GM21515 (cell line): ENCODE results near the gene SLC16A12.

ENCODE experiments used
- ATAC-seq: cut with Tn5 transposase; IDR thresholded peaks from one replicate; pipeline ENCODE4 v1.9.1; 2021; ENCODE audit not compliant: unreplicated experiment

The SLC16A12 gene, protein sequence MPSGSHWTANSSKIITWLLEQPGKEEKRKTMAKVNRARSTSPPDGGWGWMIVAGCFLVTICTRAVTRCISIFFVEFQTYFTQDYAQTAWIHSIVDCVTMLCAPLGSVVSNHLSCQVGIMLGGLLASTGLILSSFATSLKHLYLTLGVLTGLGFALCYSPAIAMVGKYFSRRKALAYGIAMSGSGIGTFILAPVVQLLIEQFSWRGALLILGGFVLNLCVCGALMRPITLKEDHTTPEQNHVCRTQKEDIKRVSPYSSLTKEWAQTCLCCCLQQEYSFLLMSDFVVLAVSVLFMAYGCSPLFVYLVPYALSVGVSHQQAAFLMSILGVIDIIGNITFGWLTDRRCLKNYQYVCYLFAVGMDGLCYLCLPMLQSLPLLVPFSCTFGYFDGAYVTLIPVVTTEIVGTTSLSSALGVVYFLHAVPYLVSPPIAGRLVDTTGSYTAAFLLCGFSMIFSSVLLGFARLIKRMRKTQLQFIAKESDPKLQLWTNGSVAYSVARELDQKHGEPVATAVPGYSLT

DNA sequence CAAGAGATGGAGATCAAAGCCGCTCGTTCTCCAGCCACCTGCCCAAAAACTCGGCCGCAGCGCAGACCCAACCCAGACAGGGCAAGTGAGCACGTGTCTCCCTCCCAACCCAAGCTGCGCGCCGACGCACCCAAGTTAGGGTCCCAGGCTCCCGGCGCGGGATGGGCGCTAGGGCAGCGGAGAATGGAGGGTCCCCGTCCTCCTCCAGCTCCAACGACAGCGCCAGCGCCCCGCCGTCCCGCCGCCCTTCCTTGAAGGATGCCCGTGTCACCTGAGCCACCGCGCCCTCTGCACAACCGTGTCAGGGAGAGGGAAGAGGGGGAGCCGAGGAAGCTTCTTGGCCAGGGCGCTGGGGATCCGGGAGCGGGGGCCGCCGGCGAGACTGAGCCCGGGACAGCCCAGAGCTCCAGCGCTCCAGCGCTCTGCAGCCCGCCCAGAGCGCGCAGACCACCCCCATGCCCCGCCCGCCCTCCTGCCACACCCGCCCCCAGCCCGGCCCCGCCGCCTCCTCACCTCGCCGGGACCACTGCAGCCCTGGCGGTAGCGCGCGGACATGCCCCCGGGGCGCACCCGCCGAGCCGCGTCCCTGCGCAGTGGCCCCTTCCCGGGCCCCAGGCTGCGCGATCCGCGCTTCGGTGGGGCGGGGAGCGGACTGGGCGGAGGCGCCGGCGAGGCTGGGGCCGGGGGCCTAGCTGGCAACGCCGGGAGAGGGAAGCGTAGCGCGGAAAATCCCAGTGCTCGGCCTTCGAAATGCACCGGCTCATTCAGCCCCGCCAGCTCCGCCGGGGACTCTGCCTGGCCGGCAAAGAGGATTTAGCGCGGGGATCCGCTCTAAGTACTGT is at the start of gene SLC16A12:
Gene SLC16A12, minus strand, starts transcription at position 424 of the 842 bp plus-strand sequence. CDS start 73,016 bp downstream, outside the sequence.
- ATAC-seq: no peak

DNA sequence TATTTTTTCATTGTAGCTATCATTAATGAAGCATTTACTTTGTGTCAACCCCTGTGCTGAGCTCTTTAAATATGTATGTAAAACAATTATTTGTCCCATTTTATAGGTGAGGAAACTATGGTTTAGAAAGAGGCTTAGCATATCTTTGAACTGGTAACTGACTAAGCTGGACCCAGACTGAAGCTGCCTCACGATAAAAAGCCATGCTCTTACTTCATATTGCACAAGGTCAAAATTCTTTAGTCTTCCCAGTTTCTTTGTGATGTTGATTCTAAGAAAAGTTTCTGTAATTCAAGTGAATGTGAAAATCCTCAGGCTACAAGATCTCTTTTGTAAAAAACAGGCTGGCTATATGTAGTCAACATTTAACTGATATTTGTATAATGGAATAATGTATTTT is 46.6 kb upstream of the SLC16A12 start:
- ATAC-seq: no peak

DNA sequence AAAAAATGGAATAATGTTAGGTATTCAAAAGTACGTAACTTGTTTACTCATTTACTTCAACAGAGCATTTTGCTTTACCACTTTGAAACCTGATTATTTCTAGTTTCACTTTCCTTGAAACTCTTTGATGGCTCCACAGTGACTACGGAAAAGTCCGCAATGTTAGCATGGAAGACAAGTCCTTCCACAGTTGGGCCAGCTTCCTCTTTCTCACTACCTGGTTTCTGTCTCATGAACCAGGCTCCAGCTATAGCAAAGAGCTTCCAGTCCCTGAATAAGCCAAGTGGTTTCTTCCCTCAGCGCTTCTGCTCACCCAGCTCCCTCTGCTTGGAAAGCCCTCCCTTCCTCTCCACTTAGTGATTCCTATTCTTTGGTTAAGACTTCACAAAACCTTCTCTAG is 44.8 kb upstream of the SLC16A12 start:
- ATAC-seq: no peak

DNA sequence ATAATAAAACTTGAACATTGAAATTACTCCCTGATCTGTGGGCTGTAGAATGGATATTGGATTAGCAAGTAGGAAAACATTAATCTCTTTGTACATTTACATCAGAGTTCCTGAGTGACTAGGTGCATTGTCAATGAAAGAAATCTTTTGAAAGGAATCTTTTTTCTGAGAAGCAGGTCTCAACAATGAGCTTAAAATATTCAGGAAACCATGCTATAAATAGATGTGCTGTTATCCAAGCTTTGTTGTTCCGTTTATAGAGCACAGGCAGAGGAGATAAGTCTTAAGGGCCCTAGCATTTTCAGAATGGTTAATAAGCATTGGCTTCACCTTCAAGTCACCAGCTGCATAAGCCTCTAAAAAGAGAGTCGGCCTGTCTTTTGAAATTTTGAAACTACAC is 41.3 kb upstream of the SLC16A12 start:
- ATAC-seq: no peak

DNA sequence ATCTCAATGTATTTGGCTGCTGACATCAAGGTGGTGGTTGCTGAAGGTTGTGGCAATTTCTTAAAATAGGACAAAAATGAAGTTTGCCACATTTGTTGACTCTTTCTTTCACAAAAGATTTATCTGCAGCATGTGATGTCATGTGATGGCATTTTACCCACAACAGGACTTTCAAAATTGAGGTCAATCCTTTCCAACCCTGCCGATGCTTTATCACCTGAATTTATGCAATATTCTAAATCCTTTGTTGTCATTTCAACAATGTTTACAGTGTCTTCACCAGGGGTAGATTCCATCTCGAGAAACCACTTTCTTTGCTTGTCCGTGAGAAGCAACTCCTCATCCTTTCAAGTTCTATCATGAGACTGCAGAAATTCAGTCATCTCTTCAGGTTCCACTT is 40.6 kb upstream of the SLC16A12 start:
- no peak for ATAC-seq

DNA sequence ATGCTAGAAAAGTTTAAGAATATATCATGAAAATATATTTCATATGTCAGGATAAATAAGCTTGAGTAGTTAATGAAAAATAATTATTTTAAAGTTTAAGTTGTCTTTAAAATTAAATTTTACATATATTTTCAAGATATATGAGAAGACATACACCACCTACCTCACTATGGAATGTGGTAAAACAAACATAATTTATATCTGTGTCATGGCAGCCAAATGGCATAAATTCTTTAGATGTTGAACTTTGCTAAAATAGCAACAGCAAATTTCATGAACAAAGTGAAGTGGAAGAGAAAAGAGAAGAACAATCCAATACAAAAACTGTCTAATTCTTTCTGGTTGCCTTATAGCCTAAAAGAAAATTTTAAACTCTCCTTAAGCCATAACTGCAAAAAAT is 39.6 kb upstream of the SLC16A12 start:
- no peak for ATAC-seq

DNA sequence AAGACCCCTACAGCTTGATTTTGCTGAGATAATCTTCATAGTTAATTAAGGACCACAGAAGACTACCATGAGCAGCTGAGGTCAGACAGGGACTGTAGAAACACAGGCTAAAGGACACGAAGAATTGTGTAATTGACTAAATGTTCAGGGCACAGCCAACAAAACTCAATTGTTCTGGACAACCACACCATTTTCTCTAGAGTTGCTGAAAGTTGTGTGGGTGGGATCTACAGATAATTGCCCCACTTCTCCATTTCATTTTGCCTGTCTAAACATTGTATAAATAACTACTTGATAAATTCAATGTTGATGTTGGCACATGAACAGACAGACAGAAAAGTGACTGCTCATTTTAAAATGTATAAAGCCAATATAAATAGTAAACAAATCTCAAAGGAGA is 39.0 kb upstream of the SLC16A12 start:
- no peak for ATAC-seq

DNA sequence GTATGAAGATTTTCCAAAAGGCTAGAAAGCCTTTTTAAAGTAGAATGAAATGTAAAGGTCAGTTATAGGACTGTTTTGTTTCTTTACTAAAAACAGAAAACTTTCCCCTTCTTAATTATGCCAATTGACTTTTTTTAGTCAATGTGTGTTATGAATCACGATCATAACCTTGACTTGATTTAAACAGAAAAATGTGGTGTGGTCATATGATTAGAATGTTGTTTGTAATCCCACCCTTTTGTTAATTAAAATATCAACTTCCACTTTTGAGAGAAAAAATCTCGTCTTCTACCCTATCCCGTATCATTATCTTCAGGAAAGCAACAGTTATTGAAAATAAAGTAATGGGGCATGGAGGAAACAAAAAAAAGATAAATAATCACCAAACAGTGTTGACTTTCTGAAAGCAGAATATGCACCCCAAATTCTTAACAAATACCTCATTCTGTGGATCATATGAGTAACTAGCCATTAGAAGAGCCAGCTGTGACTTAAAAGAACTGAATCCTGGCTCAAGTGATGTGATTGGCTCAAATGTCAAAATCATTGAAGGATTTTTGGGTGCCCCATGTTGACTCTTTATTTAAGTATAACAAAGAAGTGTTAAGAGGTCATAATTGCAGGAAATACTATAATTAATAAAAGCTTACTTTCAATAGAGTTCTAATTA is 32.3 kb upstream of the SLC16A12 start:
- ATAC-seq: no peak

DNA sequence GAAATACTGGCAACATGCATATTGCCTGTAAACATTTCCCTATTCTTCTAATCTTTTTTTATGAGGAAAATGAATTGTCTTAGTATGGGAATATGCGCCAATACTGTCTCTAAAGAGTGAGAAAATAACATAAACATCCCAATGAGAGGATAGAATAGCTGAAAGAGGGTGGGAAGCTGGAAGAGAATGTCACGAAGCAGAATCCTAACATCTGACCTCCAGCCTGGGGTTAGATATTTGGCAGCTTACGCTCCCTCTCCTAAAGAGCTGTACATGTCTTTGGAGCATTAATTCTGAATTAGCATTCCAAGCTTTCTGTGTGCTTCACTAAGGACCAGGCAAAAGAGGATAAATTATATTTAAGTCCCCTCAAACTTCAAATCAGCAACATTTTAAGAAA is 31.6 kb upstream of the SLC16A12 start:
- ATAC-seq: no peak

DNA sequence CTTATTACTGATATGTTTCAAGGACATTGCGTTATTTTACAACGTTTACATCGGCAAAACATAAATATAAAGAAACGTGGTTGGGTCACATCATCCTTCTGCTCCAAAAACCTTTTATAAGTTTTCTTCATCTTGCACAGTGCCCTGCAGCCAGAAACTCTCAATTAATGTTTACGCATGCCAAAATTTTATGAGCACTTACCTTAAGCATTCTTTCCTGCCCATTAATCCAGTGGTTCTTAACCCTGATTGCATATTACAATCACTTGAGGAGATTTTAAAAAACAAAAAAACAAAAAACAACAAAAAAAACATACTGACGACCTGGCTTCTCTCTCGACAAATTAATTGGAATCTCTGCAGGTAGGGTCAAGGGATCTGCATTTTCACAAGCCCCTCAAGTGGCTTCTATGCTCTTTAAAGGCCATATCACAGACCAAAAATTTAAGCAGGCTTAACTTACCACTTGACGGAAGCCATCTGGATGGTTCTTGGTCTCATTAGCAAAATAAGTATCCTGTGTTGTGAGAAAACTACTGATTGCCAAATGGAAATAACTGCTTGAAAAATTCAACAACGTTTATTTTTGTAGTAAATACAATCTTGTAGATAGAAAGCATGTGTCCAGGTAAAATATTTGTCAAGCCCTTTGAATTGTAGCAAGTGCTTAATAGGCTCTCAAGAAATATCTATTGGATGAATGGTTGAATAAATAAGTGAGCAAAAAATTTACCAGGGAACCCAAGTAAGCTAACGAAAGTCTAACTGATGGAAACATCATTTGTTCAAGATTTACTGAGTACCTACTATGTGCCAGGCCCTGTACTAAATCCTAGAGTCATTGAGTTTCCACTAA is 30.9 kb upstream of the SLC16A12 start:
- no peak for ATAC-seq

DNA sequence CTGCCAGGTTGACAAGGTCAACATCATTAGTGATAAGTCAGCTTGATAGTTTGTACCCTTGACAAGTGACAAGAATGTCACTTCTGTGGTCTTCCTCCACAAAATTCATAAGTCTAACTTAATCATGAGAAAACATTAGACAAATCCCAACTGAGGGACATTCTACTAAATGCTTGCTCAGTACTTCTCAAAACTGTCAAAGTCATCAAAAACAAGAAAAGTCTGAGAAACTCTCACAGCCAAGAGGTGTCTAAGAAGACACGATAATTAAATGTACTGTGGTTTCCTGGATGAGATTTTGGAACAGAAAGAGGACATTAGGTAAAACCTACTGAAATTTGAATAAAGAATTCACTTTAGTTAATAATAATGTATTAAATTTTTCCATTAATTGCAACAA is 29.8 kb upstream of the SLC16A12 start:
- ATAC-seq: no peak

DNA sequence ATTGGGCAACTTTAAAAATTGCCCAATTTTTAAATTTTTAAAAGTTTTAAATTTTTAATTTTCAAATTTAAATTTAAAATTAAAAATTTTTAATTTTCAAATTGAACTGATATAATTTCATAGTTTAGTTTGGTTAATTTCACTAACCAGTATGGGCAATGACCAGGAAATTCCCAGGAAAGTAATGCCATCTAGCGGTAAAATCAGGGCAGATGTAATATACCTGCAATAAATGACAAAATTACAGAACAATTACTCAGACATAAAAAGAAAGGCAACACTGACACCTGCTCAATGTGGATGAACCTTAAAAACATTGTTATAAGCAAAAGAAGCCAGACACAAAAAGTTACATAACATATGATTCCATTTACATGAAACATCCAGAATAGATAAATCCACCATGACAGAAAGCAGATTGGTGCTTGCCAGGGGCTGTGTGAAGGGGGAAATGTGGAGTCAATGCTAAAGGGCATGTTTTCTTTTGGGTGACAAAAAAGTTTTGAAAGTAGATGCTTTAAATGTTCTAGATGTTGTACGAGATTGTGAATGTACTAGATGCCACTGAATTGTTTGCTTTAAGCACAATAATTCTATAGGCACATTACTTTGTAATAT is 28.6 kb upstream of the SLC16A12 start:
- peak; percentile 47 for ATAC-seq

DNA sequence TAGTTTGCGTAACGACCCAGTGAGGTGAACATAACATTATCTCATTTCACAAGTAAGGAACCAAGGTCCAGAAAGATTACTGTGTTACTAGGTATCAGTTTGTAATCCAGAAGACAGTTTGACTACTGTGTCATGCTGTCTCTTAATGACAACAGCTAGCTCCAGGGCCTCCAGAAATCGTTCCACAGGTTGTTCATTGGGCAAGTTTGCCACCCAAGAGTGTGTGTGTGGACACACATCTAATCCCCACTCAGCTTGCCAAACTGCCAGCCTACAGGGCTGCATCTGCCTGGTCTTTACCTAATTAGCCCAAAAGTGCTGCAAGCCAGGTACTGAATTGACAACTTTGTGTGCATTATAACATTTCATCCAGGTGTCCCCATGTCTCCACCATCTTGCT is 27.9 kb upstream of the SLC16A12 start:
- no peak for ATAC-seq

DNA sequence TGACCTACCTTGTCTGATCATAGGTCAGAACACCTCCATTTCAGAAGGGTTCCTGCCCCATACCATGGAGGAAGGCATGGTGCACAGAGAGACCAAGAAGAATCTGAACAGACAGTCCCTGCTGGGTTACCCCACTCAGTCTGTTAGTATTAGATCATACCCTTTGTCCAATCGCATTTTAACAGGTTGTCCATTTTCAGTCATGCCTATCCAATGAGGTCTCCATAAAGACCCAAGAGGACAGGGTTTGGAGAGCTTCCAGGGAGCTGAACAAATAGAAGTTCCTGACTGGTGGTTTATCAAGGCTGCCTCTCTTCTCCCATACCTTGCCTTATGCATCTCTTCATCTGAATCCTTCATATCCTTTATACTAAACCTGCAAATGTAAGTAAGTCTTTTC is 21.2 kb upstream of the SLC16A12 start:
- ATAC-seq: no peak

DNA sequence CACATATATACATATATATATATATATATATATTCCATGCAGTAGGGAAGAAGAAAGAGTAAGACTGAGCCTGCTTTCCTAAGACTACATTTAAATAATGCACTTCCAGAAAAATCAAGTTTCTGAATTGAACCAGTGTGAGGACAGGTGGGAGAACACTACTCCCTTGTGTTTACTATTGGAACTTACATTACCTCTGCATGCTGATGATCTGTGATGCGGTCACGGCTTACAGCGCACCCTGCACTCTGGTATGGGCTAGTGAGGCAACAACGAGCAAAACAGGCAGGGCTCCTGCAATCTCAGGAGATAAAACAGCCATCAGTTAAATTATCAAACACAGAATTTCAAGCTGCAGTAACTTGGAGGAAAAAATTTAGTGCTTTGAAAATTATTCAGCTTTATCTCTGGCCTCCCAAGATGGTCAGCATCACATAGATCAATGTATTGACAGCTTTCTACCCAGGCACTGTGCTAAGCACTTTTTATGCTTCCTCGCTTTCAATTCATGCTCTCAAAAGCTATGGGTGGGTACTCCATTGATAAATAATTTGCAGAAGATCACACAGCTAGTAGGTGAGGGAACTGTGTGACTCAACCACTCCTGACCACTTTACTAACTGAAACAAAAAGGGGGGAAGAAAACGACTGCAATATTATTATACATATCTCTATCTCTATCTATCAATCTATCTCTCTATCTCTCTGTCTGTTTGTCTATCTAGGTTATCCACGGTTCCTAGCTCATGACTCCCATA is 20.5 kb upstream of the SLC16A12 start:
- ATAC-seq: no peak

DNA sequence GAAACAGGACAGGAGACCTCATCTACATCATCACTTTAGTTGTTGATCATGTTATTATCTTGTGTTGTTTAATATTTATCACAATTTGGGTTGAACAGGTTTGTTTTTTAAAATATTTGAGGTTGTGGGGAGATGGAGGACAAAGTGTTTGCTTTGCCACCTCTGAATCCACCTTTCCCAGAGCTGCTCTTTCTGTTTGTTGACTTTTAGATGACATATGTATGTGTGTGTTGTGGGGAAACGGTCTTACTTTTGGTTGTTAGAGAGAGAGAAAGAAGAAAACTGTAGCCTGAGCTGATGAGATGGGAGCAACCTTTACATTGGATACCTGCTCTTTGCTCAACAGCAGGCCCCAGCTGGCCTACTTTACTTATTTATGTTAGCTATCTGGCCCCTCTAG is 19.0 kb upstream of the SLC16A12 start:
- no peak for ATAC-seq

DNA sequence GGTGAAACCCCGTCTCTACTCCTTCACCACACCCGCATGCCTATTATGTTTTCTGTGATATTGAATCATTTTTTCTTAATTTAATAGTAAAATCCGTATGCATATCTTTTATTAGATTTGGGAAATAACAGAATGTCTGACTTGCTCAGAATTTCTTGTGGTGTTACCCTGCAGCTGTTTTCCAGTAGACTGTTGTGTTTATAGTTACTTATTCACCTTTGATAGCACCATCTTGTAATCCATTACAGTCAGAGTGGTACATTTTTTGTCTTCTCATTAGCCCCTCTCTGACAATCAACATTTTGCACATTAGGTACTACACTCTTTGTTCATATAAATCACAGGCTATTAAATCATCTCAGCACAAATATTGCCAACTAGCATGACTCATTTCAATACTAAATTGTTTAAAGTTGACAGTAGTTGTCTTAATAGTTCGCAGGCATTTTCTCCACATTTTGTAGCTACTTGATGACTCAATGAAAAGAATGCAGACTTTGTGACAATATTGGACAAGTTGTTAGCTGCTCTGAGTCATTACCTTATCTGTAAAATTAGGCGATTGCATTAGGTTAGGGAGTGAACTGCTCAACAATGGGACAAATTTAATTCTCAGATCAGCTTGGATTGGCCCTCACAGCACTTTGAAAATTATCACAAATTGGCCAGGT is 17.8 kb upstream of the SLC16A12 start:
- ATAC-seq: no peak

DNA sequence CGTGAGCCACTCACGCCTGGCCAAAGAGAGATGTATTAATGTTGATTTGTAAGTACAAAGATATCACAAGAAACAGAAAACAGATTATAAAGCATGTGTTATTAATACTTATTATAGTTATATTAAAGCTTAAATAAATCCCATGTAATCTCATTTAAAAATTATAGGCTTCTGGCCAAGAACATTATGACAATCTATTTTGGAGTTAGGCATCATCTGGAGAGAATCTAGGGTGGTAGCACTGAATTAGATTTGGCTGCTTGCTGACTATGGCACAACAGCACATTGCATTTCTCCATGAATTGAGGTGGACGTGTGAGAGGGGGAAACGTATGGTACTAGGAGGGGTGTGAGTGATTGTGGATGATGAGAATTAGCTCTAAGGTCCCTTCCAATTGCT is 16.8 kb upstream of the SLC16A12 start:
- no peak for ATAC-seq

DNA sequence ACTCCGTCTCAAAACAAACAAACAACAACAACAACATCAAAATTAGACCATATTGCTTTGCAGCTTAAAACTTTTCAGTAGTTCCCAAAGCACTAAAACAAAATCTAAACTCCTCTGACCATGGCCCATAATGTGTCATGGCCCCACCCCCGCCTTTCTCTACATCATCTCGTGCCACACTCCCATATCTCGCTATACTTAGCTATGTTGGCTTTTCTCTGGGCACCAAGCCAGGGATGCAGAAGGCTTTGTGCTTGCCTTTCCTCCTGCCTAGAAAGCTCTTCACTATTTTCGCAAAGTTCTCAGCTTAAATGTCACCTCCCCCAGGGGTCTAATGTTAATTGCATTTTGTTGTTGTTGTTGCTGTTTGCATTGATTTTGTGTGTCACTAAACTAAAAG is 15.1 kb upstream of the SLC16A12 start:
- ATAC-seq: no peak
